ENCODE data around the gene KRT76.

KRT76 gene

GRCh38 chr12:52789637-52790426 is 12.7 kb upstream of the KRT76 start:
- no peak for DNase-seq
- no peaks in the 10 kb centered on the region for H3K9me3 ChIP-seq (ENCODE audit: insufficient read depth, low read length, severe bottlenecking)
- no peak overlapping the region for H3K9ac ChIP-seq (ENCODE audit: low read depth, low read length)
- no peaks in the 10 kb centered on the region for H4K20me1 ChIP-seq (ENCODE audit: insufficient read depth, low read length)
- peaks cover 3% of the 10 kb centered on the region for H3K27me3 ChIP-seq (ENCODE audit: insufficient read depth, low read length, poor library complexity)
- H3K36me3 ChIP-seq (ENCODE audit: insufficient read depth, low read length) = no peaks in the 10 kb centered on the region
- ATAC-seq (ENCODE audit: insufficient read depth, low read depth) = no peak
- no peak overlapping the region for H3K4me3 ChIP-seq (ENCODE audit: low read depth in 1 of 2, low read length in 2 of 2)
- no peak overlapping the region for H3K27ac ChIP-seq (ENCODE audit: low read length)
- no peaks in the 10 kb centered on the region for H3K4me1 ChIP-seq (ENCODE audit: insufficient read depth, low read length)
- TF ChIP-seq CTCF (IDR thresholded peaks at IDR 0.05; ENCODE audit: borderline replicate concordance, extremely low read depth, low read length, poor library complexity, severe bottlenecking) (no peak), EZH2 (IDR thresholded peaks at IDR 0.05; ENCODE audit: borderline replicate concordance, low read depth, low read length, severe bottlenecking) (no peak)
- H3K79me2 ChIP-seq (ENCODE audit: insufficient read depth, low read length) = no peaks in the 10 kb centered on the region
- no peak overlapping the region for H3K4me2 ChIP-seq (ENCODE audit: insufficient read depth, low read length)
- no peak overlapping the region for H2AFZ ChIP-seq (ENCODE audit: low read depth, low read length)

GRCh38 chr12:52788876-52789636 is 11.9 kb upstream of the KRT76 start:
- Histone ChIP-seq H3K9me3 (ENCODE audit: insufficient read depth, low read length, severe bottlenecking) (no peaks in the 10 kb centered on the region), H3K27me3 (ENCODE audit: insufficient read depth, low read length, poor library complexity) (peaks cover 7% of the 10 kb centered on the region), H3K9ac (ENCODE audit: low read depth, low read length) (no peak overlapping the region), H3K27ac (ENCODE audit: low read length) (no peak overlapping the region), H4K20me1 (ENCODE audit: insufficient read depth, low read length) (no peaks in the 10 kb centered on the region), H3K4me3 (ENCODE audit: low read depth in 1 of 2, low read length in 2 of 2) (no peak overlapping the region), H2AFZ (ENCODE audit: low read depth, low read length) (no peak overlapping the region), H3K4me1 (ENCODE audit: insufficient read depth, low read length) (no peaks in the 10 kb centered on the region), H3K4me2 (ENCODE audit: insufficient read depth, low read length) (no peak overlapping the region), H3K79me2 (ENCODE audit: insufficient read depth, low read length) (no peaks in the 10 kb centered on the region), H3K36me3 (ENCODE audit: insufficient read depth, low read length) (no peaks in the 10 kb centered on the region)
- ATAC-seq (ENCODE audit: insufficient read depth, low read depth) = no peak
- DNase-seq = no peak
- TF ChIP-seq EZH2 (IDR thresholded peaks at IDR 0.05; ENCODE audit: borderline replicate concordance, low read depth, low read length, severe bottlenecking) (no peak), CTCF (IDR thresholded peaks at IDR 0.05; ENCODE audit: borderline replicate concordance, extremely low read depth, low read length, poor library complexity, severe bottlenecking) (no peak)

- Histone ChIP-seq H3K27ac (ENCODE audit: low read length) (no peak overlapping the region), H2AFZ (ENCODE audit: low read depth, low read length) (no peak overlapping the region), H3K27me3 (ENCODE audit: insufficient read depth, low read length, poor library complexity) (peaks cover 8% of the 10 kb centered on the region), H3K4me1 (ENCODE audit: insufficient read depth, low read length) (no peaks in the 10 kb centered on the region), H3K79me2 (ENCODE audit: insufficient read depth, low read length) (no peaks in the 10 kb centered on the region), H3K9ac (ENCODE audit: low read depth, low read length) (no peak overlapping the region), H3K4me2 (ENCODE audit: insufficient read depth, low read length) (no peak overlapping the region), H3K4me3 (ENCODE audit: low read depth in 1 of 2, low read length in 2 of 2) (no peak overlapping the region), H4K20me1 (ENCODE audit: insufficient read depth, low read length) (no peaks in the 10 kb centered on the region; the same call in 1 of the 2 replicates), H3K36me3 (ENCODE audit: insufficient read depth, low read length) (no peaks in the 10 kb centered on the region), H3K9me3 (ENCODE audit: insufficient read depth, low read length, severe bottlenecking) (no peaks in the 10 kb centered on the region)
- TF ChIP-seq EZH2 (IDR thresholded peaks at IDR 0.05; ENCODE audit: borderline replicate concordance, low read depth, low read length, severe bottlenecking) (no peak), CTCF (IDR thresholded peaks at IDR 0.05; ENCODE audit: borderline replicate concordance, extremely low read depth, low read length, poor library complexity, severe bottlenecking) (no peak)
- DNase-seq (no peak), ATAC-seq (ENCODE audit: insufficient read depth, low read depth) (no peak)
These were observed 11.2 kb upstream of the KRT76 start for GRCh38 chr12:52788192-52788875.

Measured in DND-41 (cell line).